Transverse colon (tissue), 4 donors: ENCODE data around the gene HDDC2. TPM values are rescaled to one million over a fixed set of nuclear protein-coding genes. Genes with fewer than 3 reads are reported as not detected.

Source experiments
- DNase-seq: peaks from one replicate; pipeline ENCODE4 v3.0.0-alpha.2; 2019
- H3K27ac ChIP-seq, 4 donors: fragments of 200-600 bp; sonication (generic); 2 replicates each; pipeline ENCODE4 v1.5.1; 2016 to 2018; ENCODE audit warnings: inconsistent platforms in 4 of 4
- H3K27me3 ChIP-seq: fragments of 200-600 bp; sonication (generic); 2 replicates; pipeline ENCODE4 v1.5.1; 2017; ENCODE audit warnings: inconsistent platforms
- H3K36me3 ChIP-seq, 4 donors: fragments of 200-600 bp; sonication (generic); 2 replicates each; pipeline ENCODE4 v1.5.1; 2017 to 2019; ENCODE audit warnings: inconsistent platforms in 4 of 4
- H3K4me1 ChIP-seq, 4 donors: fragments of 200-600 bp; sonication (generic); 2 replicates each; pipeline ENCODE4 v1.5.1; 2017 to 2020; ENCODE audit warnings: inconsistent platforms in 4 of 4
- H3K4me3 ChIP-seq, 4 donors: fragments of 200-600 bp; sonication (generic); 1 replicate in 1 of 4; 2 replicates in 3 of 4; pipeline versions ENCODE4 v1.5.1 to v1.6.1; 2017 to 2019; ENCODE audit warnings: inconsistent platforms in 4 of 4
- H3K9me3 ChIP-seq, 2 donors: fragments of 200-600 bp; sonication (generic); 2 replicates each; pipeline ENCODE4 v1.5.1; 2017 to 2019; ENCODE audit warnings: inconsistent platforms in 2 of 2
- EP300 ChIP-seq: sonication (generic); formaldehyde crosslinking; IDR thresholded peaks from one replicate; pipeline ENCODE4 v1.6.1; 2017; ENCODE audit warnings: antibody characterized with exemption, low read depth
- POLR2A ChIP-seq: fragments of 450-650 bp; IDR thresholded peaks from one replicate; pipeline ENCODE4 v1.6.1; 2016; ENCODE audit warnings: antibody characterized with exemption, mild to moderate bottlenecking, moderate library complexity
- POLR2AphosphoS5 ChIP-seq, 3 donors: sonication (generic); formaldehyde crosslinking; IDR thresholded peaks; one replicate each; pipeline ENCODE4 v1.6.1; 2016; ENCODE audit warnings: antibody characterized with exemption in 3 of 3
- WGBS, 2 donors: methylation state at CpG; one replicate each; pipeline ENCODE4 v1.1.5; 2018; ENCODE audit warnings: low coverage in 1 of 2; 5-methylcytosine and 5-hydroxymethylcytosine counted together
- in situ Hi-C, 4 donors: fragments of 200-750 bp; cut with MboI; loops; one replicate each; pipeline versions ENCODE4 v1.15.0 to v1.15.1; 2017; ENCODE audit warnings: low sequenced_read_pairs in 3 of 4, low pct_ligation_motif_present in 1 of 4, low pct_unique_long_range_greater_than_20kb in 1 of 4
- intact Hi-C: fragments of 100-400 bp; cut with DNase I; formaldehyde crosslinking; loops from one replicate; pipeline ENCODE4 v1.15.1; 2023; ENCODE audit warnings: low total_unique reads
- total RNA-seq, 4 donors: library from RNA; depleted of rRNA; stranded (reverse); fragments of >200 nt; gene quantifications; one replicate each; pipeline ENCODE4 v1.1.0, GENCODE V29; 2016
- TF ChIP-seq, protein P1 (sequence below), 5 experiments: fragments of 200-600 bp in 3 of 5; fragments of 450-650 bp in 2 of 5; sonication (generic) in 3 of 5; IDR thresholded peaks; 1 replicate in 2 of 5; 2 replicates in 3 of 5; pipeline ENCODE4 v1.5.1; 2016 to 2017; ENCODE audit warnings: antibody characterized with exemption in 5 of 5, inconsistent platforms in 3 of 5, mild to moderate bottlenecking in 2 of 5, moderate library complexity in 1 of 5

The HDDC2 gene
- total RNA-seq, 4 donors from 2014 or later = 7.2 to 42.4 (median 25.7) TPM

DNA sequence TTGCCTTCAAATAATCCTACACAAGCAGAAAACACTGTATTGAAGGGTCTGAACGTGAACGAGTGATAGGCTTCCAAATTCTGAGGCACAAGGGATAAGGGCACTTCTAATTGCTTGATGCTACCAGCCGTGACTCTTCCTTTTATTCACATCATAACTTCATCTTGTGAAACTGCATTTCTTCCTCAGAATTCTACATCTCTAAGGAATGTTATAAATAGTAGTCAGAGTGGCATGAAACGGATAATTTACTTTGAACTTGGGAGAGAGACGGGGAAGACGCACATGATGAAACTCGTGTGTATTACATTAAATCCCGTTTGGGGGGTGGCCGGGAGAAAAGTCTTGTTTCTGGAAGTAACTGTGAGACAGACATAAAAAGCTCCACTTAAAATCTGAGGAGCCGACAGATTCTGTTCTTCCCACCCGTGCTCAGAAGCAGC lies 754 bp downstream of the HDDC2 start:
- Histone ChIP-seq H3K4me3 (peak overlapping the region; percentile 49 to 89 (median 70)), H3K9me3 (no peaks in the 10 kb centered on the region), H3K36me3 (peaks cover 0 to 6% (median 0%) of the 10 kb centered on the region in 4 donors), H3K27ac (peak overlapping the region; percentile 79 to 93 (median 90)), H3K27me3 (no peaks in the 10 kb centered on the region), H3K4me1 (peaks cover 0 to 21% (median 11%) of the 10 kb centered on the region in 4 donors)
- no peak for TF ChIP-seq POLR2A
- no peak for DNase-seq
- intact Hi-C loops = no loop called here
- WGBS, 2 donors = 0 to 2% methylated on average over 8 to 11 of the region's 11 CpGs
- in situ Hi-C loops = loop anchor here (10.0 to 25.0 kb wide), 2 partner anchors 661 to 694 kb away; partner anchors contain the start of gene HINT3 (in 3 of the 4)

DNA sequence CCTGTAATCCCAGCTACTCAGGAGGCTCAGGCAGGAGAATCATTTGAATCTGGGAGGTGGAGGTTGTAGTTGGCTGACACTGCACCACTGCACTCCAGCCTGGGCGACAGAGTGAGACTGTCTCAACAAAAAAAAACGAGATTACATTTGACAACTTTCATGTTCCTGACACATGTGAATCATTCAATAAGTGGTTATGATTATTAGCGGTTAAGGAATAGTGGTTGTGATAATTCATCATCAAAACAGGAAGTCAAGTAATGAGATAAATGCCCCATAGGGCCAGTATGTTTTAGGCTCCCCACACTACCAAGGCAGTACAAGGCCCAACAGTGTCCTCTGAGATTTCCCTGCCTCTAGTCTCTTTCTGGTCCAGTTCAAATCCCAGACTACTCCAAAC lies 2.5 kb downstream of the HDDC2 start:
- no peak for DNase-seq
- Histone ChIP-seq H3K27ac (no peak overlapping the region), H3K4me3 (no peak overlapping the region), H3K27me3 (no peaks in the 10 kb centered on the region), H3K4me1 (peaks cover 0 to 21% (median 11%) of the 10 kb centered on the region in 4 donors), H3K36me3 (peaks cover 0 to 6% (median 0%) of the 10 kb centered on the region in 4 donors), H3K9me3 (no peaks in the 10 kb centered on the region)
- TF ChIP-seq EP300 (no peak), POLR2A (no peak), POLR2AphosphoS5 (IDR thresholded peaks at IDR 0.05) (no peak)
- TF ChIP-seq, protein P1, sequence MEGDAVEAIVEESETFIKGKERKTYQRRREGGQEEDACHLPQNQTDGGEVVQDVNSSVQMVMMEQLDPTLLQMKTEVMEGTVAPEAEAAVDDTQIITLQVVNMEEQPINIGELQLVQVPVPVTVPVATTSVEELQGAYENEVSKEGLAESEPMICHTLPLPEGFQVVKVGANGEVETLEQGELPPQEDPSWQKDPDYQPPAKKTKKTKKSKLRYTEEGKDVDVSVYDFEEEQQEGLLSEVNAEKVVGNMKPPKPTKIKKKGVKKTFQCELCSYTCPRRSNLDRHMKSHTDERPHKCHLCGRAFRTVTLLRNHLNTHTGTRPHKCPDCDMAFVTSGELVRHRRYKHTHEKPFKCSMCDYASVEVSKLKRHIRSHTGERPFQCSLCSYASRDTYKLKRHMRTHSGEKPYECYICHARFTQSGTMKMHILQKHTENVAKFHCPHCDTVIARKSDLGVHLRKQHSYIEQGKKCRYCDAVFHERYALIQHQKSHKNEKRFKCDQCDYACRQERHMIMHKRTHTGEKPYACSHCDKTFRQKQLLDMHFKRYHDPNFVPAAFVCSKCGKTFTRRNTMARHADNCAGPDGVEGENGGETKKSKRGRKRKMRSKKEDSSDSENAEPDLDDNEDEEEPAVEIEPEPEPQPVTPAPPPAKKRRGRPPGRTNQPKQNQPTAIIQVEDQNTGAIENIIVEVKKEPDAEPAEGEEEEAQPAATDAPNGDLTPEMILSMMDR (IDR thresholded peaks at IDR 0.05) = no peak
- WGBS, 2 donors = 60 to 94% methylated on average over 2 to 3 of the region's 3 CpGs
- intact Hi-C loops (no loop called here), in situ Hi-C loops (loop anchor here in 1 of 4 donors (10.0 kb wide), 1 partner anchor 134 kb away; no protein-coding TSS in a partner anchor)

- Histone ChIP-seq H3K4me3 (no peak overlapping the region), H3K4me1 (peaks cover 0 to 18% (median 11%) of the 10 kb centered on the region in 4 donors), H3K27ac (no peak overlapping the region), H3K27me3 (no peaks in the 10 kb centered on the region), H3K36me3 (peaks cover 0 to 11% (median 0%) of the 10 kb centered on the region in 4 donors), H3K9me3 (no peaks in the 10 kb centered on the region)
- DNase-seq = no peak
- intact Hi-C loops (no loop called here), in situ Hi-C loops (loop anchor here in 1 of 4 donors (10.0 kb wide), 1 partner anchor 132 kb away; no protein-coding TSS in a partner anchor)
- TF ChIP-seq POLR2AphosphoS5 (IDR thresholded peaks at IDR 0.05) (no peak), EP300 (no peak), POLR2A (no peak)
- TF ChIP-seq, protein P1 (IDR thresholded peaks at IDR 0.05) = no peak
- 100% methylated on average over 1 of the region's 1 CpG; no CpG with 5 or more reads in 1 of the 2 donors for WGBS, 2 donors
Observed at GRCh38 chr6:125296471-125296870, 5.3 kb downstream of the HDDC2 start.

DNA sequence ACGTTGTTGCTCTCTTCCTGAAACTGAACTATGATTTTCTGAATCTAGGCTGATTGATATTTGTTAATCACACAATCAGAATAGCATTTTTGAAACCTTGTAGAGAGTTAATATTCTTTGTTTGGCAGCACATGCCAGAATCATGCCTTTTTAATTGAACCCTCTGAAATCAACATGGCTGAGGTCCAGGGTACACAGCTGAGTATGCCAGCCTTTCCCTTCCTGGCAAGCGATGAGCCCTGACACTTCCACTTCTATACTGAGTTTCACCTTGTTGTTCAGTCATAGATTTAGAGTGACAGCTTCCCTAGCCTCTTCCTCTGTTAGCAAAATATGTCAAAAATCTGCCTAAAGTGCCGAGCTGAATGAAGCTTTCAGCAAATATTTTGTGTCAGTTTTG lies 6.8 kb downstream of the HDDC2 start:
- intact Hi-C loops = no loop called here
- Histone ChIP-seq H3K36me3 (peaks cover 0 to 17% (median 0%) of the 10 kb centered on the region in 4 donors), H3K4me1 (peaks cover 0 to 7% (median under 1%) of the 10 kb centered on the region in 4 donors), H3K27ac (no peak overlapping the region), H3K9me3 (no peaks in the 10 kb centered on the region), H3K27me3 (no peaks in the 10 kb centered on the region), H3K4me3 (no peak overlapping the region)
- TF ChIP-seq POLR2A (no peak), EP300 (no peak), POLR2AphosphoS5 (IDR thresholded peaks at IDR 0.05) (no peak)
- TF ChIP-seq, protein P1 (IDR thresholded peaks at IDR 0.05) = no peak
- WGBS, 2 donors = 81 to 82% methylated on average over 1 to 3 of the region's 3 CpGs
- in situ Hi-C loops = loop anchor here in 1 of 4 donors (10.0 kb wide), 1 partner anchor 130 kb away; no protein-coding TSS in a partner anchor
- no peak for DNase-seq

DNA sequence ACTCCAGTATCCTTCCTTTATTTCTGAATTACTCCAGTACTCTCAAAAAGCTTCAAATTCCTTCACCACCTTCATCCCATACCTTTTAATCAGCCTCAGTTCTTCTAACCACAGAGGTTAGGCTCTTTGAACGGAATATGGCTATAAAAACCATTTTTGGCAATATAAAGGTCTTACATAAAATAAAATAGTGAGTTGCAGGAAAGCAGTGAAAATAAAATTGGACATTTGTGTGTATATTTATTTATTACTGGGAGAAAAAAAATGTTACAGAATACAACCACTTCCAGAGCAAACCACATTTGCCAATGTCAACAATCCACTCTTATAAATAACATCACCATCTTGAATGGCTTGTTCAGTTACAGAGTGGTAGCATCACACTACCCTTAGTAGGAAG lies 7.7 kb downstream of the HDDC2 start:
- Histone ChIP-seq H3K36me3 (peaks cover 0 to 17% (median 0%) of the 10 kb centered on the region in 4 donors), H3K4me1 (no peaks in the 10 kb centered on the region), H3K27ac (no peak overlapping the region), H3K9me3 (no peaks in the 10 kb centered on the region), H3K4me3 (no peak overlapping the region), H3K27me3 (no peaks in the 10 kb centered on the region)
- intact Hi-C loops (no loop called here), in situ Hi-C loops (loop anchor here in 1 of 4 donors (10.0 kb wide), 1 partner anchor 129 kb away; no protein-coding TSS in a partner anchor)
- WGBS, 2 donors = 93 to 100% methylated on average over 1 of the region's 1 CpG
- TF ChIP-seq EP300 (no peak), POLR2AphosphoS5 (IDR thresholded peaks at IDR 0.05) (no peak), POLR2A (no peak)
- TF ChIP-seq, protein P1 (IDR thresholded peaks at IDR 0.05) = no peak
- no peak for DNase-seq
